Measurements from ENCODE around the gene IQGAP3. TPM values are rescaled to one million over a fixed set of nuclear protein-coding genes. Genes with fewer than 3 reads are reported as not detected.
A peak's percentile ranks its signal among the peaks of the same experiment; 100 is the strongest.

IQGAP3 gene, protein sequence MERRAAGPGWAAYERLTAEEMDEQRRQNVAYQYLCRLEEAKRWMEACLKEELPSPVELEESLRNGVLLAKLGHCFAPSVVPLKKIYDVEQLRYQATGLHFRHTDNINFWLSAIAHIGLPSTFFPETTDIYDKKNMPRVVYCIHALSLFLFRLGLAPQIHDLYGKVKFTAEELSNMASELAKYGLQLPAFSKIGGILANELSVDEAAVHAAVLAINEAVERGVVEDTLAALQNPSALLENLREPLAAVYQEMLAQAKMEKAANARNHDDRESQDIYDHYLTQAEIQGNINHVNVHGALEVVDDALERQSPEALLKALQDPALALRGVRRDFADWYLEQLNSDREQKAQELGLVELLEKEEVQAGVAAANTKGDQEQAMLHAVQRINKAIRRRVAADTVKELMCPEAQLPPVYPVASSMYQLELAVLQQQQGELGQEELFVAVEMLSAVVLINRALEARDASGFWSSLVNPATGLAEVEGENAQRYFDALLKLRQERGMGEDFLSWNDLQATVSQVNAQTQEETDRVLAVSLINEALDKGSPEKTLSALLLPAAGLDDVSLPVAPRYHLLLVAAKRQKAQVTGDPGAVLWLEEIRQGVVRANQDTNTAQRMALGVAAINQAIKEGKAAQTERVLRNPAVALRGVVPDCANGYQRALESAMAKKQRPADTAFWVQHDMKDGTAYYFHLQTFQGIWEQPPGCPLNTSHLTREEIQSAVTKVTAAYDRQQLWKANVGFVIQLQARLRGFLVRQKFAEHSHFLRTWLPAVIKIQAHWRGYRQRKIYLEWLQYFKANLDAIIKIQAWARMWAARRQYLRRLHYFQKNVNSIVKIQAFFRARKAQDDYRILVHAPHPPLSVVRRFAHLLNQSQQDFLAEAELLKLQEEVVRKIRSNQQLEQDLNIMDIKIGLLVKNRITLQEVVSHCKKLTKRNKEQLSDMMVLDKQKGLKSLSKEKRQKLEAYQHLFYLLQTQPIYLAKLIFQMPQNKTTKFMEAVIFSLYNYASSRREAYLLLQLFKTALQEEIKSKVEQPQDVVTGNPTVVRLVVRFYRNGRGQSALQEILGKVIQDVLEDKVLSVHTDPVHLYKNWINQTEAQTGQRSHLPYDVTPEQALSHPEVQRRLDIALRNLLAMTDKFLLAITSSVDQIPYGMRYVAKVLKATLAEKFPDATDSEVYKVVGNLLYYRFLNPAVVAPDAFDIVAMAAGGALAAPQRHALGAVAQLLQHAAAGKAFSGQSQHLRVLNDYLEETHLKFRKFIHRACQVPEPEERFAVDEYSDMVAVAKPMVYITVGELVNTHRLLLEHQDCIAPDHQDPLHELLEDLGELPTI (N-terminal part only)
- total RNA-seq (2021; ENCODE audit: unreplicated experiment) (25.6 TPM), Bru-seq, nascent RNA (percentile 72 among the genes with signal in this experiment), BruChase-seq, experiment 1, labeled RNA remaining after a 2-hour chase (percentile 80 among the genes with signal in this experiment), BruChase-seq, experiment 2, labeled RNA remaining after a 6-hour chase (percentile 78 among the genes with signal in this experiment)
- polyA plus RNA-seq (2012; ENCODE audit: insufficient read length): 10.8 TPM
- long read RNA-seq, full-length matches to known transcripts: 5 of 33 reads
- long read RNA-seq, partial matches to known transcripts: 14 of 33 reads
- long read RNA-seq, other reads (novel, unspliced or antisense): 14 of 33 reads

DNA sequence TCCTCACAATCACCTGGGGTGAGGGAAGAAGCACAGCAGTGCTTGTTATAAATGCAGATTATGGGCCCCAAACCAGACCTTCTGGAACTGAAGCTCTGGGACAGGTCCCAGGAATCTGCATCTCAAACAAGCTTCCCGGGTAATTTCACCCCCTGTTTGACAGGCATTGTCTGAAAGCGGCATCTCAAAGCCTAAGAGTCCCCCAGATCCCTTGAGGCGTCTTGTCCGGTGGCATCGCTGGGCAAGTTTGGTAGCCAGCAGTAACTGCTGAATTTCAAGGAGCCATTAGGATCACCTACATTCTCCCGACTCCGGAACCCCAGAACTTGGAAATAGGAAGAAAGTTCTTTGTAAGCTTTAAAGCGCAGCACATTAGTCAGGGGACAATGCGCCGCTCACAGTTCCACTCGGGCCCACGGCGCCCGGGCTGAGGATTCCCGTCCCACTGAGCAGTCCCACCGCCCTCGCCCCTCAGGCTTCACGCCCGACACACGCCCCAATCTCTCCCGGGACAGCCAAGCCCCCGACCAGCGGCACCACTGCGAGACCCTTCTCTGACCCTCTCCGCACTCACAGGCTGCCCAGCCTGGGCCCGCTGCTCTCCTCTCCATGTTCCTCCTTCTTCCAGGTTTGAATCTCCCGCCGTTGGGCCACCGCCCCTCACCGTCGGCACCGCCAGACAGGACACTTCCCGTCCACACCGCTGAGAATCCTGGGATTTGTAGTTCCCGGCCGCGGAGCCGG lies at the start of gene IQGAP3:
Gene IQGAP3 (minus strand): TSS at position 647 of the 744 bp plus-strand sequence. CDS start 36 bp downstream, at position 611.
- no peaks in the 10 kb centered on the region for H3K9me3 ChIP-seq (ENCODE audit: control insufficient read depth, insufficient read depth, low read depth, low read length)
- TF ChIP-seq, protein P1, sequence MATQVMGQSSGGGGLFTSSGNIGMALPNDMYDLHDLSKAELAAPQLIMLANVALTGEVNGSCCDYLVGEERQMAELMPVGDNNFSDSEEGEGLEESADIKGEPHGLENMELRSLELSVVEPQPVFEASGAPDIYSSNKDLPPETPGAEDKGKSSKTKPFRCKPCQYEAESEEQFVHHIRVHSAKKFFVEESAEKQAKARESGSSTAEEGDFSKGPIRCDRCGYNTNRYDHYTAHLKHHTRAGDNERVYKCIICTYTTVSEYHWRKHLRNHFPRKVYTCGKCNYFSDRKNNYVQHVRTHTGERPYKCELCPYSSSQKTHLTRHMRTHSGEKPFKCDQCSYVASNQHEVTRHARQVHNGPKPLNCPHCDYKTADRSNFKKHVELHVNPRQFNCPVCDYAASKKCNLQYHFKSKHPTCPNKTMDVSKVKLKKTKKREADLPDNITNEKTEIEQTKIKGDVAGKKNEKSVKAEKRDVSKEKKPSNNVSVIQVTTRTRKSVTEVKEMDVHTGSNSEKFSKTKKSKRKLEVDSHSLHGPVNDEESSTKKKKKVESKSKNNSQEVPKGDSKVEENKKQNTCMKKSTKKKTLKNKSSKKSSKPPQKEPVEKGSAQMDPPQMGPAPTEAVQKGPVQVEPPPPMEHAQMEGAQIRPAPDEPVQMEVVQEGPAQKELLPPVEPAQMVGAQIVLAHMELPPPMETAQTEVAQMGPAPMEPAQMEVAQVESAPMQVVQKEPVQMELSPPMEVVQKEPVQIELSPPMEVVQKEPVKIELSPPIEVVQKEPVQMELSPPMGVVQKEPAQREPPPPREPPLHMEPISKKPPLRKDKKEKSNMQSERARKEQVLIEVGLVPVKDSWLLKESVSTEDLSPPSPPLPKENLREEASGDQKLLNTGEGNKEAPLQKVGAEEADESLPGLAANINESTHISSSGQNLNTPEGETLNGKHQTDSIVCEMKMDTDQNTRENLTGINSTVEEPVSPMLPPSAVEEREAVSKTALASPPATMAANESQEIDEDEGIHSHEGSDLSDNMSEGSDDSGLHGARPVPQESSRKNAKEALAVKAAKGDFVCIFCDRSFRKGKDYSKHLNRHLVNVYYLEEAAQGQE (IDR thresholded peaks at IDR 0.05; ENCODE audit: insufficient read depth in 1 of 2, low read depth in 2 of 2, low read length in 1 of 2): no peak
- TF ChIP-seq TCF7L2 (IDR thresholded peaks at IDR 0.05; ENCODE audit: low read depth, low read length) (peak; percentile 50; the same call in 1 of the 2 replicates), POLR2AphosphoS5 (IDR thresholded peaks at IDR 0.05; ENCODE audit: low read depth, low read length) (0 out of 2 replicates have a peak, but pooled peaks have one; percentile 46), SIN3A (IDR thresholded peaks at IDR 0.05; ENCODE audit: borderline replicate concordance, insufficient read depth, low read depth, low read length) (peak; percentile 100)
- TF ChIP-seq, protein P2, sequence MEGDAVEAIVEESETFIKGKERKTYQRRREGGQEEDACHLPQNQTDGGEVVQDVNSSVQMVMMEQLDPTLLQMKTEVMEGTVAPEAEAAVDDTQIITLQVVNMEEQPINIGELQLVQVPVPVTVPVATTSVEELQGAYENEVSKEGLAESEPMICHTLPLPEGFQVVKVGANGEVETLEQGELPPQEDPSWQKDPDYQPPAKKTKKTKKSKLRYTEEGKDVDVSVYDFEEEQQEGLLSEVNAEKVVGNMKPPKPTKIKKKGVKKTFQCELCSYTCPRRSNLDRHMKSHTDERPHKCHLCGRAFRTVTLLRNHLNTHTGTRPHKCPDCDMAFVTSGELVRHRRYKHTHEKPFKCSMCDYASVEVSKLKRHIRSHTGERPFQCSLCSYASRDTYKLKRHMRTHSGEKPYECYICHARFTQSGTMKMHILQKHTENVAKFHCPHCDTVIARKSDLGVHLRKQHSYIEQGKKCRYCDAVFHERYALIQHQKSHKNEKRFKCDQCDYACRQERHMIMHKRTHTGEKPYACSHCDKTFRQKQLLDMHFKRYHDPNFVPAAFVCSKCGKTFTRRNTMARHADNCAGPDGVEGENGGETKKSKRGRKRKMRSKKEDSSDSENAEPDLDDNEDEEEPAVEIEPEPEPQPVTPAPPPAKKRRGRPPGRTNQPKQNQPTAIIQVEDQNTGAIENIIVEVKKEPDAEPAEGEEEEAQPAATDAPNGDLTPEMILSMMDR (IDR thresholded peaks at IDR 0.05): no peak
- ATAC-seq: peak; percentile 99
- no peak for DNase-seq (ENCODE audit: low read depth, low spot score)
- intact Hi-C loops (cut with micrococcal nuclease; ENCODE audit: unreplicated experiment) (loop anchor here (5.0 kb wide), 1 partner anchor 105 kb away; no protein-coding TSS in a partner anchor), in situ Hi-C loops (cut with HindIII; ENCODE audit: low pct_unique_long_range_greater_than_20kb, low sequenced_read_pairs) (no loop called here)
- CTCF ChIA-PET: interaction anchor here (0.5 kb wide), 1 partner anchor 154 kb away, joined by 3 read pairs; no protein-coding TSS in a partner anchor
- TSS peak; percentile 90 for BruUV-seq (replicated peaks)
- H3K27me3 ChIP-seq (ENCODE audit: control insufficient read depth, insufficient read depth, low read length): no peaks in the 10 kb centered on the region
- peak within 1 kb of the TSS; percentile 77 to 96 for H3K4me3 ChIP-seq (ENCODE audit: low read depth in 2 of 2, low read length in 2 of 2)
- peak within 1 kb of the TSS; percentile 73 for H3K27ac ChIP-seq (ENCODE audit: low read length)
- H3K4me1 ChIP-seq (ENCODE audit: control insufficient read depth, insufficient read depth, low read length): peaks cover 10% of the 10 kb centered on the region
- POLR2A ChIA-PET: no interaction called here
- H3K36me3 ChIP-seq (ENCODE audit: control insufficient read depth, insufficient read depth, low read length): peaks cover 14% of the 10 kb centered on the region
